ENCODE data around the gene NKD2.
A peak's percentile ranks its signal among the peaks of the same experiment; 100 is the strongest.

The NKD2 gene

GRCh38 chr5:981456-981855, 27.1 kb upstream of the NKD2 start:
- Histone ChIP-seq H3K4me1 (ENCODE audit: insufficient read depth, low read length, severe bottlenecking) (no peaks in the 10 kb centered on the region), H2AFZ (ENCODE audit: low read length) (no peak overlapping the region), H3K79me2 (ENCODE audit: insufficient read depth, low read length) (no peaks in the 10 kb centered on the region), H3K27me3 (ENCODE audit: insufficient read depth, low read length) (peaks cover 5% of the 10 kb centered on the region; the same call in 1 of the 2 replicates), H3K9me2 (ENCODE audit: low read depth, low read length) (no peaks in the 10 kb centered on the region), H3K36me3 (ENCODE audit: insufficient read depth, low read length) (no peaks in the 10 kb centered on the region), H3K9ac (ENCODE audit: low read length) (no peak overlapping the region), H4K20me1 (ENCODE audit: insufficient read depth, low read length) (no peaks in the 10 kb centered on the region), H3K27ac (ENCODE audit: low read depth, low read length, poor library complexity, severe bottlenecking) (no peak overlapping the region), H3K9me3 (ENCODE audit: low read length) (0 out of 2 replicates have a peak, but pooled peaks cover 5% of the 10 kb centered on the region), H3F3A (ENCODE audit: insufficient read depth, low read length) (no peaks in the 10 kb centered on the region), H3K4me2 (ENCODE audit: low read length) (no peak overlapping the region), H3K4me3 (ENCODE audit: low read depth, low read length, poor library complexity, severe bottlenecking) (no peak overlapping the region)
- TF ChIP-seq CTCF (IDR thresholded peaks at IDR 0.05; ENCODE audit: low read length) (no peak), EZH2 (IDR thresholded peaks at IDR 0.05; ENCODE audit: borderline replicate concordance, low read length) (no peak)

- Histone ChIP-seq H3K27ac (ENCODE audit: low read depth, low read length, poor library complexity, severe bottlenecking) (no peak overlapping the region), H3K9ac (ENCODE audit: low read length) (no peak overlapping the region), H2AFZ (ENCODE audit: low read length) (no peak overlapping the region), H3K4me1 (ENCODE audit: insufficient read depth, low read length, severe bottlenecking) (no peaks in the 10 kb centered on the region), H3K36me3 (ENCODE audit: insufficient read depth, low read length) (no peaks in the 10 kb centered on the region), H3K9me2 (ENCODE audit: low read depth, low read length) (no peaks in the 10 kb centered on the region), H3K4me3 (ENCODE audit: low read depth, low read length, poor library complexity, severe bottlenecking) (no peak overlapping the region), H3K4me2 (ENCODE audit: low read length) (no peak overlapping the region), H3K79me2 (ENCODE audit: insufficient read depth, low read length) (no peaks in the 10 kb centered on the region), H3F3A (ENCODE audit: insufficient read depth, low read length) (no peaks in the 10 kb centered on the region), H4K20me1 (ENCODE audit: insufficient read depth, low read length) (no peaks in the 10 kb centered on the region), H3K9me3 (ENCODE audit: low read length) (0 out of 2 replicates have a peak, but pooled peaks cover 5% of the 10 kb centered on the region), H3K27me3 (ENCODE audit: insufficient read depth, low read length) (peaks cover 5% of the 10 kb centered on the region; the same call in 1 of the 2 replicates)
- TF ChIP-seq EZH2 (IDR thresholded peaks at IDR 0.05; ENCODE audit: borderline replicate concordance, low read length): no peak
- peak; percentile 60 for TF ChIP-seq CTCF (IDR thresholded peaks at IDR 0.05; ENCODE audit: low read length)
These were observed 26.0 kb upstream of the NKD2 start for GRCh38 chr5:982377-983237.

GRCh38 chr5:983238-983524, 25.4 kb upstream of the NKD2 start:
- peaks cover 5% of the 10 kb centered on the region; the same call in 1 of the 2 replicates for H3K27me3 ChIP-seq (ENCODE audit: insufficient read depth, low read length)
- H4K20me1 ChIP-seq (ENCODE audit: insufficient read depth, low read length): no peaks in the 10 kb centered on the region
- TF ChIP-seq CTCF (IDR thresholded peaks at IDR 0.05; ENCODE audit: low read length) (no peak), EZH2 (IDR thresholded peaks at IDR 0.05; ENCODE audit: borderline replicate concordance, low read length) (no peak)
- 0 out of 2 replicates have a peak, but pooled peaks cover 5% of the 10 kb centered on the region for H3K9me3 ChIP-seq (ENCODE audit: low read length)
- no peaks in the 10 kb centered on the region for H3F3A ChIP-seq (ENCODE audit: insufficient read depth, low read length)
- no peaks in the 10 kb centered on the region for H3K79me2 ChIP-seq (ENCODE audit: insufficient read depth, low read length)
- H3K36me3 ChIP-seq (ENCODE audit: insufficient read depth, low read length): no peaks in the 10 kb centered on the region; the same call in 1 of the 2 replicates
- no peak overlapping the region for H2AFZ ChIP-seq (ENCODE audit: low read length)
- no peak overlapping the region for H3K4me2 ChIP-seq (ENCODE audit: low read length)
- no peaks in the 10 kb centered on the region for H3K9me2 ChIP-seq (ENCODE audit: low read depth, low read length)
- H3K27ac ChIP-seq (ENCODE audit: low read depth, low read length, poor library complexity, severe bottlenecking): no peak overlapping the region
- H3K4me1 ChIP-seq (ENCODE audit: insufficient read depth, low read length, severe bottlenecking): no peaks in the 10 kb centered on the region
- H3K9ac ChIP-seq (ENCODE audit: low read length): no peak overlapping the region
- H3K4me3 ChIP-seq (ENCODE audit: low read depth, low read length, poor library complexity, severe bottlenecking): no peak overlapping the region

Measured in OCI-LY1 (cell line).